Kasumi-1 (cell line): ENCODE results near the gene PNMA8C.
"Not testable (repeated sequence)": the region's sequence is repeated elsewhere in the genome, so short reads cannot be mapped to it uniquely, and the experiment has no call there.

Experiments
- DNase-seq, 2 experiments: peaks; one replicate each; lab custom pipeline; 2025; lab: John Stamatoyannopoulos, UW

The PNMA8C gene

DNA sequence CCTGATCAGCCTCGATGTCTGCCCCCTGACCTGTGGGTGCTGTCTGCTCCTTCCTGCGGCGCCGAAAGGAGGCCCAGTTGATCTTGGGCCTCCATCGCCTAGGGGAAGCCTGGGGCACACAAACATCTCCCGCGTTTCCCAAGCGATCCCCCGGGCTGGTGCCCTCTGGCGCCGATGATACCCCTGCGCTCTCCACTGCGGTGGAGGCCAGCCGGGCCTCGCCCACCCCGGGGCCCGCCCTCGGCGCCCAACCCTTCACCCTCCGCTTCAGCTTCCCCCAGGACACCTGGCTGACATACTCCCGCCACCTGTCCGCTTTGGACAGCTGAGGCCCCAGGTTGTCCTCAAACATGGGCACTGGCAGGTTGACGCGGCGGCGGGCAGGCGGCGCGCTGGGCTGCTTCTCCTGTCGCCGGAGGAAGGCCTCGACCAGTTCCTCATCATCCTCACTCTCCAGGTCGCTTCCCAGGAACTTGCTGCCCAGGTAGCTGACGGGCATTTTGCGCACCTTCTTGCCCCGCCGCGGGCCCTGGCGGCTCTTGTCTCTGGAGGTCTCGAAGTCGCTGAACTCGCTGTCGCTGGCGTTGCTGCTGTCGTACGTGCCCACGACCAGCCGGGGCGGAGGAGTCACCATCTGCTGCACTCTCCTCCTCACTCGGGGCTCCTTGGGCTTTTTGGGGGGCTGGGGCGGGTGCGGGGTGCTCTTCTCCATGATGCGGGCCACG lies 16.6 kb downstream of the PNMA8C start:
- no peak for DNase-seq

DNA sequence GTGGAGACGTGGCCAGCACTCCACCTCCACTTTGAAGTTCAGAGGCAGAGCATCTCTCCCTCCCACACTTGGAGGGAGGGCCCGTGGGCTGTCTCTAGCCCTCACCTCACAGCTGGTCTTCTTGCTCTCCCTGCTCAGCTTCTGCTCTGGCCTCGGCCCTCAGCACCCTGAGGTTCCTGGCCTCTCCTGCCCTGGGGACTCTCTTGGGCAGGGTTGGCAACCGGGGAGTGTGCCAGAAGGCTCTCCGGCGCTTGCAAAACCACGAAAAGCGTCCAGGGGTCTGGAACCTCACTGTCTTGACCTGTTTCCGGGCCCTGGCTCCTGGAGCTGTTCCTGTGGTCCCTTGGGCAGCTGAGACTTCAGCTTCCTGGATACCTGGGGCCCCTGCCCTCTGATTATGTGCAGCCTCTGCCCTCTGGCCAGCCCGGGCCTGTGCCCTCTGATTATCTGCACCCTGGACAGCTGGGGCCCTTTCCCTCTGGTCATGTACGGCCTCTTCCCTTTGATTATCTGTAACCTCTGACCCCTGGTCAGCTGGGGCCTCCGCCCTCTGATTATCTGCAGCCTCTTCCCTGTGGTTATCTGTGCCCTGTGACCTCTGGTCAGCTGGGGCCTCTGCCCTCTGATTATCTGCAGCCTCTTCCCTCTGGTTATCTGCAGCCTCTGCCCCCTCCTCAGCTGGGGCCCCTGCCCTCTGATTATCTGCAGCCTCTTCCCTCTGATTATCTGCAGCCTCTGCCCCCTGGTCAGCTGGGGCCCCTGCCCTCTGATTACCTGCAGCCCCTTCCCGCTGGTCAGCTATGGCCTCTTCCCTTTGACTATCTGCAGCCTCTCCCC lies 17.4 kb downstream of the PNMA8C start:
- no peak for DNase-seq

DNA sequence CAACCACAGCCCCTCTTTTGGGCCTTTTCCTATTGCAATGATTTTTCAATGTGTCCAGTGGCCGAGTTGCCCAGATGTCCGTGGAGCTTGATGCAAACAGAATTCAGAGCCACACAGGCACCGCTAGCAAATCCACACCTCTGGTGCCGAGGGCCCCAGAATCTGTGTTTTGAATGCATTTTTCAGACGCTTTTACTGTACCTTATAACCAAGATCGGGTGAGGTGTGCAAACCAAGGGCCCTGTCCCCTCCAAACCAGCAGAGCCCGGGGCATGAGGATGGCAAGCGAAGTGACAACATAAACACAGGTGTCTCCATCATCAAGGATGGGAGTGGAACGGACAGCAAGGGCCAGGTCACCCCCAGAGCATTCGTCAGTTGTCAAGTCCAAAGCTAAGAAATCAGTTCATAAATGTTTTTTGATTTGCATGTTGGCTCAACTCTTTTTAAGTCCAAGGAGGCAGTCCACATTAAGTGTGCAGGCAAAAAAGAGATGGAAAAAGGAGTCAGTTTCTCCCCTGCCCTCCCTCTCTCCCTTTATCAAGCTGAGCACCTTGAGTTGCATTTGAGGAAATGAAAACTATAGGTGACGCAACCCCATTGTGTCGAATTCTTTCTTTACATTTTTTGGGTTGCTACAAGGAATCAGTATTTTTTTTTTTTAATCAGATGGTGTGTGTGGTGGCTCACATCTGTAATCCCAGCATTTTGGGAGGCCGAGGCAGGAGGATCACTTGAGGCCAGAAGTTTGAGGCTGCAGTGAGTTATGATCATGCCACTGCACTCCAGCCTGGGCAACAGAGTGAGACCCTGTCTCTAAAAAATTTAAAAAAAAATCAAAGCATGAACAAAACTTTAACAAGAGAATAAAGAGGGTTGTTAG lies 18.3 kb downstream of the PNMA8C start:
- no peak for DNase-seq

DNA sequence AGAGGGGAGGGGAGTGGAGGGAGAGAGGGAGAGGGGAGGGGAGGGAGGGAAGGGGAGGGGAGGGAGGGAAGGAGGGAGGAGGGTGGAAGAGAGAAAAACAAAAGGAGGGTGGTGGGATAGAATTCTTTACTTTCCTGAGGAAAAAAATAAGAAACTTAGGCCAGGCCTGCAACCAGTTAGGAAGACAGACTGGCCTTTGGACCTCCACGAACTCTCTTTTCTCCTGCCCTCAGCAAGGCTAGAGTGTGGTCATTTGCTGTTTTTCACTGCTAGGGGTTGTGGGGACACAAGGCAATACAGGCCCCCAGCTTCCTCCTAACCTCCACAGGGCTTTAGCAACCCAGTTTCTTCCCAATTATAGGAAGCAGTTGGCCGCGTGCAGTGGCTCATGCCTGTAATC lies 19.5 kb downstream of the PNMA8C start:
- DNase-seq, result no peak

DNA sequence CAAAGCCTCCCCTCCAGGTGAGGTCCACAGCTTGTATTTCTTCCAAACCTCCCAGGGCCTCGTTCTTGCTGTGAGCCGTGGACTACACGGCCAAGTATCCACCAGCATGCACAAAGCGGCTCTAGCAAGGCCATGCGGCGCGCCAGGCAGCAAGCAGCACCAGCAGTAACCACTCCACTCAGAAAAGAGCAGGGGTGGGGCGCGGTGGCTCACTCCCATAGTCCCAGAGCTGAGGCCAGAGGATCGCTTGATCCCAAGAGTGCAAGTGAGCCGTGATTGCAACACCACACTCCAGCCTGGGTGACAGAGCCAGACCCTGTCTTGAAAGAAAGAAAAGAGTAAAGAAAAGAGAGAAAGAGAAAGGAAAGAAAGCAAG lies 20.1 kb downstream of the PNMA8C start:
- no peak for DNase-seq

DNA sequence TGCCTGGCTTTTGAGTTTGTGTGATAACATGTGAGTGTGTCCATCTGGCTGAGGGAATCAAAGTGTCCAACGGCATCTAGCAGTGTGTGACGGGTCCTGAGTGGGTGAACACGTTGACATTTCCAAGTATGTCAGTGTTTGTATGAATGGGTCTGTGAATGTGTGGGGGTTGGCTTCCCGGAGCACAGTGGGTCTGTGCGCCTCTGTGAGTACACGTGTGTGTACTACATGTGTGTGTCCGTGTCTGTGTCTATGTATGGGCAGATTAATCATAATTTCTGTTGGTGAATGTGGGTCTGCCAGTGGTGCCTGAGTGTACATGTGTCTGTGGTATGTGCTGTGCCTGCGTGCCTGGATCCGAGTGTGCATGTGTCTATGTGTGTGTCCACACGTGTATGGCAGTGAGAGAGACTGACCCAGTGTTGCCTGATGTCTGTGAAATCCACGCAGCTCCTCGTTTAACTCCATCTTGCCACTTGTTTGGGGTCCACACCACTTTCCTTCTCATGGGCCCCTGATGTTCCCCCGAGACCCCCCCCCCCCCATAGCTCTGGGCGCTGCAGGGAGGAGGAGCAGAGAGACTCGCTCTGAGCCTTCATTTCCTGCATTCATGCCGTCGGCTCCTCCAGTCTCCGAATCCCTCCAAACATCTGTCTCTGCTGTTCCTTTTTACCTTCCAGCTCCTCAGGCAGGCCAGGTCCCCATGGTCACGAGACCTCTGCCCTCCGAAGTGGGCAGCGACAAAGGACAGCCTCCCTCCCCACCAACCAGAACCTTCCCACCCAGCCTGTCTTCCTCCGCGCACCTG lies 20.7 kb downstream of the PNMA8C start:
- DNase-seq, result no peak

DNA sequence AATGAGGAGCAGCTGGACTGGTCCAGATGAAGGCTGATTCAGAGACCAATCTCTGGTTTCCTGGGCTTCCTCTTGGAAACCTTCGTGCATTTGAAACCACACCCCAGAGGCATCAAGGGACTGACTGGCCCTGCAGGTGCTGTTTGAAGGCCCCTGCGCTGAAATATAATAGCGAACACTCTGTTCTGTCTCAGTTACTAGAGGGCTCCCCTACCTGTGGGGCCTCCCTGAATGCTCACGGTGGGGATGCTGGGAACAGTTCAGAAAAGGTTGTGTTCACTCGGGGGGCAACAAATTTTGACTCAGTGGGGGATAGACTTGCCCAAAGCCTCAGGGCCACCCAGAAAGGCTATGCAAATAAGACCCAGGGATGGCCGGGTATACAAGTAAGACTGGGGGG lies 21.8 kb downstream of the PNMA8C start:
- DNase-seq, result no peak

DNA sequence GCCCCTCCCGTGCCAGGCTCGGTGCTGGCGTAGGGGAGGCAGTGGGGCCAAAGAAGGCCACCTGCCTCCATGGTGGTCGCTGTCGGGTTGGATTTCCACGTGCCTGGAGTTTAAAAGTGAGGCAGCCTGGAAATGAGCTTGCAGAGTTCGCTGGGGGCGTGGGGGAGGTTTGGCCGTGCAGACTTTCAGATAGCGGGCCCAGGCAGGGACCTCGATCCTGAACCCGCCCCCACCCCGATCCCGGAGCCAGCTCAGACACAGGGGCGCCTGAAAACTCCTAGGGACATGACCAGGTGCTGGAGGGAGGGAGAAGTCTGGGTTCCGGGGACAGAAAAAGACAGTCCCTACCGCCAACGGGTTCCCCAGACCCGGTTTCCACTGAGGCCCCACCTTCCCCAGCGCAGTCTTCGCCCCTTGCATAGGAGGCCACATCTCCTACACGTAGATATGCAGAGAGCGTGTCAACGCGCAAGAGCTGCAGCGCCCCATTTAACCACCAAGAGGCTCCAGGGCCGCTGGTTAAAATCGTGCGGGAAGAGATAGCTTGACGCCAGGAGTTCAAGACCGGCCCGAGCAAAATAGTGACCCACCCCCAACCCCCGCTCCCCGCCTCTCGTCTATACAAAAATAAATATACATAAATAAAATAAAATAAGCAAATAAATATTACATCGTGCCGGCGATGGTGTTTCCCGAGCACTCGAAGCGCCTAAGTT lies 23.8 kb downstream of the PNMA8C start:
- no peak for DNase-seq

DNA sequence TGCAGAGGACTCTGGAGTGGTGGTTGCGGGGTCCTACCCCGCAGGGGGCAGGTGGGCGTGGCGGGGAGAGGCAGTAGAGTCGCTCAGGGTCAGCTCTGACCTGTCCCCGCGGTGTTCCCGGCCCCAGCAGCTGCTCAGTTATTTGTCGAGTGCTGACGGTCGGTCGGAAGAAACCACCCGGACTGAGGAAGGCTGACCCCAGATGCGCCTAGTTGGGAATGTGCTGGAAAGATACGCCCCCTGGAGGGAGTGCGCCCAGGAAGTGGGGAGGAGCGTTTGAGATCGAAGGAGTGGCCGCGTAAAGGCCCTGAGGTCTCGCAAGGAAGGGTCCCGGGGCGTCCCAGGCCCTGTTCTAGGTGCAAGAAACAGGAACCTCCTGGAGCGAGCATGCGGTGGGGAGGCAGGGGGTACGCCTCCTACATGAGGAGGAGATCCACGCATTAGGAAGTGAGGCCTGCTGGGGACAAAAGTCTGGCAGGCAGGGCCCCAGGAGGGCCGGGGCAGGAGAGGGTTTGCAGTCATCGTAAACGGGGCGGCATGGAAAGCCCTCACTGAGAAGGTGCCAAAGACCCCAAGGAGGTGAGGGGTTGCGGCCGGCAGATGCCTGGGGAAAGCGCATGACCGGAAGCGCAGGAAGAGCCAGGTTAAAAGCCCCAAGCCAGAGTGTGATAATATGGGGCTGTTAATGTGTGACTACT lies 24.5 kb downstream of the PNMA8C start:
- peak; percentile 40 to 44 for DNase-seq

DNA sequence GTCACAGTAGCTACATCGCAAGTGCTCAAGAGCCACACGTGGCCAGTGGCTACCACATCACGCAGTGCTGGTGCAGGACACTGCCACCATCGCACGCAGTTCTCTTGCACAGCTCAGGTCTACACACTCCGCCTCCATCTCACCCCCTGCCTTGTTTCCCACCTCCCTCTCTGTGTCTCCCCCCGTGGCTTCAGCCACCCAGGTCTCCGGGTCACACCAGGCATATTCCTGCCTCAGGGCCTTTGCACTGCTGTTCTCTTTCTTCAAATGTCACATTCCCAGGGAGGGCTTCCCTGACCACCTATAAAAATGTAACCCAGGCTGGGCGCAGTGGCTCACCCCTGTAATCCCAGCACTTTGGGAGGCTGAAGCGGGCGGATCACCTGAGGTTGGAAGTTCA lies 26.0 kb downstream of the PNMA8C start:
- DNase-seq, result no peak

DNA sequence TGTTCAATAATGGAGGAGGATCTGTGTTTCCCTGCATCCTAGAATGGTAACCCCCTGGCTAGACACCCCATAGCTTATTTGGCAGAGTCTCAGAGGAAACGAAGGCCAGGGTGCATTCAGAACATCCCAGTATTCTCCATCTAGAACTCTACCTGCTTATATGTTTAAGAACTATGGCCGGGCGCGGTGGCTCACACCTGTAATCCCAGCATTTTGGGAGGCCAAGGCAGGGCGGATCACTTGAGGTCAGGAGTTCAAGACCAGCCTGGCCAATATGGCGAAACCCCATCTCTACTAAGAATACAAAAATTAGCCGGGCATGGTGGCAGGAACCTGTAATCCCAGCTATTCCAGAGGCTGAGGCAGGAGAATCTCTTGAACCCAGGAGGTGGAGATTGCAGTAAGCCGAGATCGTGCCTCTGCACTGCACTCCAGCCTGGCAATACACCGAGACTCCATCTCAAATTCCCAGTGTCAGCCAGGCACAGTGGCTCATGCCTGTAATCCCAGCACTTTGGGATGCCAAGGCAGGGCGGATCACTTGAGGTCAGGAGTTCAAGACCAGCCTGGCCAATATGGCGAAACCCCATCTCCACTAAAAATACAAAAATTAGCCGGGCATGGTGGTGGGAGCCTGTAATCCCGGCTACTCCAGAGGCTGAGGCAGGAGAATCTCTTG lies 30.8 kb downstream of the PNMA8C start:
- not testable (repeated sequence) for DNase-seq

DNA sequence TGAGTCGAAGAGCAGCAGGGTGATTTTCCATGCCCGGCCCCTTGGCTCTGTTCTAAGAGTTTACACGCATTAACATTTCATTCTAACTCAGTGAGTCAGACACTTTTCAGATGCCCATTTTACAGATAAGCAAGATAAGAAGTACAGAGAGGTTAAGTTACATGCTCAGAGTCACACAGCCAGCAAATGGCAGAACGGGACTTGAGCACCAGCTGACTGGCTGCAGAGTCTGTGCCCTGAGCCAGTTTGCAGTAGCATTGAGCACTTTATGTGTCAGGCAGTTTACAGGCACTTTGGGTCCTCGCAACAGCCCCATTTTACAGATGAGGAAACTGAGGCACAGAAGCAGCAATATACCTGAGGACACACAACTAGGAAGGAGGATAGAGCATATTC lies 34.3 kb downstream of the PNMA8C start:
- DNase-seq, result no peak

DNA sequence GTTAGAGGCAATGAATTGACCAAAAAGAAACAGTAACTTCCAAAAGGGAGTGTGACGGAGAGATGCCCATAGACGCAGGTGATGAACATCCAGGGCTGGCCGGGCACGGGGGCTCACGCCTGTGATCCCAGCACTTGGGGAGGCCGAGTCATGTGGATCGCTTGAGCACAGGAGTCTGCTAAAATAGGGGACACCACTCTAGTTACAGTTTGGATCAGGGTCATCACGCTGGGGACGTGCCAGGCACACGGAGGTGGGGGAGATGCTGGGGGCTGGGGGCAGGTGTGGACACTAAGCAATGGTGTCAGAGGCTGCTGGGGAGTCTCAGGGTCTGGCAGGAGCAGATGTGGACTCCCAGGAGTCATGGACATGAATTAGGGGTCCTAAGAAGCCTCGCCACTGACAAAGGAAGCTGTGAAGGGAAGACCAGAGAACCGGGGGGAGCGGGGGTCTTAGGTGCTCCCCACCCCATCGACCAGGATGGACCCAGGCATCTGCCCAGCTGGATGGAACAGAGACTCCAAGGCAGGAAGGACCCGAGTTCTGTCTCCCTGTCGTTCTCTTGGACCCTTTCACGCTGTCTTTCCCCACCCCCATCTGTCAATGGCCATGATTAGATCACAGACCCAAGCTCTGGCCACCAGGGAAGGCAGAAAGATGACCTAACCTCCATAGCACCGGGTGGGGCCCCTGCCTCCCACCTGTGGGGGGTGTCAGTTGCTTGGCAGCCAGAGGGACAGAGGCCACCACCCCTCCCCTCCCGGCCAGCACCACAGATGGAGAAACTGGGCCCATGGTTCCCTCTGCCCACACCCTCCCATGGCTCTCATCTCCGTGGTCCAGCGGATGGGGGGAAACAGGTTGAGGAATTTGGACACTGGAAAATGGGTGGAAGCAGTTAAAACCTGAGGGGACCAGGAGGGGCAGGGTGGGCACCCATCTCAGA lies 35.0 kb downstream of the PNMA8C start:
- no peak for DNase-seq

DNA sequence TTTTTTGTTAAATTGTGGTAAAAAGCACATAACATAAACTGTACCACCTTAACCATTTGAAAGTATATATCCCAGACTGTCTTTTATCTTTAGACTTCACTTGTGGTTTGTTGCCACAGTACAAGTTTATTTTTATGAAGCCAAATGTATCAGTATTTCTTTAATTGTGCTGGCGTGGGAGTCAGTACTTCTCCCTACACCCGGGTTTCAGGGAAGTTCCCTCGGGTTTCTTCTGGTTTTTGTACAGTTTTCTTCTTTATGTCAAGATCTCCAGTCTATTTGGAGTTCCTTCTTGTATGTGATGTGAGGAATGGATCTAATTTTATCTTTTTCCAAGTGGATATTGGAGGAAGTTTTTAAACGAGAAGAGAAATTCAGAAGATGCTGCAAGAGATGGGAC lies 35.9 kb downstream of the PNMA8C start:
- DNase-seq, result no peak

DNA sequence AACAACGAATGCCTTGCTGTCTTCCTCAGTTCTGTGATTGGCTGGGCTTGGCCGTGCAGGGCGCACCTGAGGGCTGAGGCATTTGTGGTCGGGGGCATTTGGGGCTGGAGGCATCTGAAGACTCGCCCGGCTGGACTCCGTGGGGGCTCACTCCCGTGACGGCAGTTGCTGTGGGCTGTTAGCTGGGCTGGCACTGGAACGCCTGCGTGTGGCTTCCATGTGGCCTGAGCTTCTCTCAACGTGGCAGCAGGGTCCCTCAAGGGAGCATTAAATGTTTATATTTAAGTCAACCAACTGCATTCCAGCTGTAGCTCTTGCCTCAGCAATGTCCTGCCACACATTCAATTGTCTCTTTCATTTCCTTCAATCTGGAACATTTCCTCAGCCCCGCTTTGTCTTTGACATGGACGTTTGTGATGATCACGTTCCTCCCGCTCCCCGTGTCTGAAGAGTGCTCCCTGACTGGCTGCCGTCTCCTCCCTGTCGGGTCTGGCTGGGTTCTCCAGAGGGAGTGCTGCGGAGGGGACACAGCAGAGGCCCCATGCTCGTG lies 36.4 kb downstream of the PNMA8C start:
- DNase-seq, result no peak

DNA sequence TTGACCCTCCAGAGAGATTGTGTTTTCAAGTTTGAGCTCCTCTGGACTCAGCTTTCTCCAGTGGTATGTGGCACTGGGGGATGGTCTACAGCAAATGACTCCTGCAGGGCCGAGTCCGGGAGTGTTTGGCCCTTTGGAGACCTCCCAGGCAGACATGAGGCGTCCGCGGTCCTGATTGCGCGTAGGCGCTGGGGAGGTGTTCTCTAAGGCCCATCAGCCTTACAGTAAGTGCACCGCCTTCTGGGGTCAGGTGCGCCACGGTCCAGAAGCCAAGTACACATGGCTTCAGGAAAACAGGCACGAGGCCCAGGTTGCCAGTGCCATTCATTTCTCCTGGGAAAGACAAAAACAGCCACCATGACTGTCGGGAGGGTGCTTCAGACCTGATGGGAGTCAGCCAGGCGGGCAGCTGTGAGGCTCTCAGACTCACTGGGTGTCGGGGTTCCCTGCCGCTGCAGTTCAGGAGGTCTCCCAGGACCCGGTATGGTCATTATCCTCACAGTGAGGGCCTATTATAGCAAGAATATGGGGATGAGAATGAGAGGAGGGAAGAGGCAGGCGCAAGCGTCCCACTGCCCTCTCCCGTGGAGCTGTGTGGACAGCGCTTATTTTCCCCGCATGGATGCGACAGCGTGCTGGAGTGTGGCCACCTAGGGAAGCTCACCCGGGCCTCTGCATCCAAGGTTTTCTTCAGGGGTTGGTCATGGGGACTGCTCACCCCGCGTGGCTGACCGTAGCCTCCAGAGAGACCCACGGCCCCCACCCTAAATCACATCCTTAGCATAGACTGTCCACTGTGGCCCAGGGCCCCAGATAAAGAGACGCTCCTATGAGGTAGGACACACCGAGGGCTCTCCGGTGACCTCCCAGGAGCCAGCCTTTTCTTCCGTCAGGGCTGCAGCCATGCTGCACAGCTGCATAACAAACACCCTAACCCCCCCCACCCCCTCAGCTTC lies 37.2 kb downstream of the PNMA8C start:
- DNase-seq, result no peak

DNA sequence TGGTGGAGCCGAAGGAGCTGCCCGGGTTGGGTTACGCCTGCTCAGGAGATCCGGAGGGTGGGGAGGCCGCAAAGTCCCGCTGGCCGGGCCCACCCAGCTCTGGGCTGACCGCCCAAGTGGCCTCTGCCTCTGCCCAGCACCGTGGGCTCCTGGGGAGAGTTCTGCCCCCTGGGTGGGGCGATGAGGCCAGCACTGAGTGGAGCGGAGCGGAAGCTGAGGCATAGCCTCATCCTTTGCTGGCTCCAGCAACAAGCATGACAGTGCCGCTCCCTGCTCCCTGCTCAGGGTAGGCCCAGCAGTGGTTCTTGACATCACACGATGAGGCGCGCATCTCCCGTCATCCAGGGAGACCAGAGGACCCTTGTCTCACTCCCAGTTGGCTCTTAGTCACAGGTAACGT lies 37.9 kb downstream of the PNMA8C start:
- no peak for DNase-seq
